Ovary (tissue), 9 donors: ENCODE measurements around the gene RAB14. TPM values are rescaled to one million over a fixed set of nuclear protein-coding genes. Genes with fewer than 3 reads are reported as not detected.

Experiments used
- DNase-seq, 5 donors: peaks; one replicate each; pipeline ENCODE4 v3.0.0-alpha.2; 2019 to 2020
- H3K27ac ChIP-seq, 2 donors: fragments of 200-600 bp; one replicate each; pipeline versions ENCODE4 v1.5.1 to v1.8.0; 2019 to 2022
- H3K27me3 ChIP-seq: fragments of 200-600 bp; one replicate; pipeline ENCODE4 v1.8.0; 2022
- H3K36me3 ChIP-seq: fragments of 200-600 bp; sonication (generic); one replicate; pipeline ENCODE4 v1.5.1; 2019
- H3K4me1 ChIP-seq: one replicate; pipeline ENCODE4 v1.8.1; 2013; ENCODE audit warnings: mild to moderate bottlenecking, moderate library complexity; ENCODE audit not compliant: insufficient read depth
- H3K4me3 ChIP-seq: fragments of 200-600 bp; sonication (generic); one replicate; pipeline ENCODE4 v1.5.1; 2017
- H3K9me3 ChIP-seq, 2 donors: fragments of 200-600 bp in 1 of 2; sonication (generic) in 1 of 2; one replicate each; pipeline versions ENCODE4 v1.5.1 to v1.8.1; 2013 to 2019; ENCODE audit warnings: mild to moderate bottlenecking in 1 of 2, moderate library complexity in 1 of 2
- CTCF ChIP-seq, 3 donors: fragments of 450-650 bp in 2 of 3; fragments of 200-600 bp in 1 of 3; IDR thresholded peaks; one replicate each; pipeline versions ENCODE4 v1.5.1 to v1.8.0; 2016 to 2022; ENCODE audit warnings: antibody characterized with exemption in 3 of 3, mild to moderate bottlenecking in 1 of 3
- EP300 ChIP-seq: sonication (generic); formaldehyde crosslinking; IDR thresholded peaks from one replicate; pipeline ENCODE4 v1.6.1; 2017; ENCODE audit warnings: antibody characterized with exemption
- POLR2A ChIP-seq: fragments of 450-650 bp; IDR thresholded peaks from one replicate; pipeline ENCODE4 v1.6.1; 2017; ENCODE audit warnings: antibody characterized with exemption, mild to moderate bottlenecking, moderate library complexity
- WGBS, 3 donors: extraction: QIAGEN DNeasy Blood & Tissue Kit in 1 of 3; methylation state at CpG; one replicate each; pipeline versions ENCODE4 v1.1.5 to v1.1.7; 2013 to 2017; 5-methylcytosine and 5-hydroxymethylcytosine counted together
- intact Hi-C, 4 donors: fragments of 100-400 bp; cut with DNase I; formaldehyde crosslinking; loops; one replicate each; pipeline versions ENCODE4 v1.11.0 to v1.15.1; 2022 to 2023
- polyA plus RNA-seq, 2 donors: library from polyadenylated mRNA; stranded (reverse); fragments of 200-250 nt in 1 of 2; fragments of 350-450 nt in 1 of 2; fragmentation: Illumina TruSeq in 1 of 2; extraction: RNeasy Lipid Tissue Mini Kit (QIAGEN cat#74804) in 1 of 2; gene quantifications; one replicate each; pipeline ENCODE4 v1.2.3, GENCODE V29; 2013 to 2014
- total RNA-seq, 7 donors: library from RNA; depleted of rRNA in 2 of 7; stranded (reverse); fragments of >200 nt in 2 of 7; fragmentation: NEBNext Ultra II Directional in 3 of 7; extraction: Animal tissue kit (Norgen Biotek cat#: 25700) in 3 of 7; gene quantifications; one replicate each; pipeline versions ENCODE4 v1.1.0 to v1.2.4, GENCODE V29; 2016 to 2023
- donor health status: DM: no; HTN: no; CAD: no; lungs with moderate emphysema.
- donor health status: DM: no; HTN: no; CAD: no.
- donor health status: Bipolar disorder and iron deficiency.
- donor health status: DM: yes; HTN: yes; CAD: no.
- donor health status: DM: no; HTN: no; CAD: no.
- donor health status: DM: yes; HTN: yes; CAD: no.

The RAB14 gene
- total and polyA plus RNA-seq, 9 donors = 22.9 to 96.6 (median 57.1) TPM

- no peak for DNase-seq
- Histone ChIP-seq H3K4me1 (peaks cover 8% of the 10 kb centered on the region), H3K27ac (no peak overlapping the region), H3K36me3 (no peaks in the 10 kb centered on the region), H3K9me3 (no peaks in the 10 kb centered on the region), H3K27me3 (no peaks in the 10 kb centered on the region), H3K4me3 (no peak overlapping the region)
- intact Hi-C loops = no loop called here
- TF ChIP-seq CTCF (IDR thresholded peaks at IDR 0.05) = no peak
- TF ChIP-seq EP300 = no peak
- no peak for TF ChIP-seq POLR2A
- 50 to 59% (median 56%) methylated on average over 1 of the region's 1 CpG for WGBS, 3 donors
These were observed 6.9 kb downstream of the RAB14 start for GRCh38 chr9:121194730-121195129.

GRCh38 chr9:121192959-121193640, 8.6 kb downstream of the RAB14 start:
- no peak for DNase-seq
- 0% methylated on average over 1 of the region's 1 CpG for WGBS, 3 donors
- Histone ChIP-seq H3K4me3 (no peak overlapping the region), H3K36me3 (no peaks in the 10 kb centered on the region), H3K9me3 (no peaks in the 10 kb centered on the region), H3K4me1 (peaks cover 6% of the 10 kb centered on the region), H3K27ac (no peak overlapping the region), H3K27me3 (no peaks in the 10 kb centered on the region)
- intact Hi-C loops = no loop called here
- no peak for TF ChIP-seq CTCF (IDR thresholded peaks at IDR 0.05)
- no peak for TF ChIP-seq EP300
- no peak for TF ChIP-seq POLR2A

- intact Hi-C loops = no loop called here
- 46 to 54% (median 52%) methylated on average over 1 of the region's 1 CpG for WGBS, 3 donors
- Histone ChIP-seq H3K27me3 (no peaks in the 10 kb centered on the region), H3K4me3 (no peak overlapping the region), H3K9me3 (no peaks in the 10 kb centered on the region), H3K36me3 (no peaks in the 10 kb centered on the region), H3K27ac (no peak overlapping the region), H3K4me1 (peaks cover 6% of the 10 kb centered on the region)
- TF ChIP-seq EP300 = no peak
- no peak for TF ChIP-seq POLR2A
- no peak for TF ChIP-seq CTCF (IDR thresholded peaks at IDR 0.05)
- DNase-seq = no peak
These were observed 9.2 kb downstream of the RAB14 start for GRCh38 chr9:121192518-121192917.

GRCh38 chr9:121191235-121191634, 10.4 kb downstream of the RAB14 start:
- Histone ChIP-seq H3K27me3 (no peaks in the 10 kb centered on the region), H3K9me3 (no peaks in the 10 kb centered on the region), H3K27ac (no peak overlapping the region), H3K4me3 (no peak overlapping the region), H3K36me3 (no peaks in the 10 kb centered on the region), H3K4me1 (peaks cover 4% of the 10 kb centered on the region)
- 81 to 88% (median 85%) methylated on average over 2 of the region's 2 CpGs for WGBS, 3 donors
- DNase-seq = no peak
- intact Hi-C loops = no loop called here
- TF ChIP-seq POLR2A (no peak), CTCF (IDR thresholded peaks at IDR 0.05) (no peak), EP300 (no peak)
